Inflammatory macrophage treated with lipopolysaccharide for 1 hour (primary cell): ENCODE results near the gene ZNRF3.
"Not testable (repeated sequence)": the region's sequence is repeated elsewhere in the genome, so short reads cannot be mapped to it uniquely, and the experiment has no call there.

ENCODE experiments used
- DNase-seq, 2 donors: peaks; one replicate each; pipeline ENCODE4 v3.0.0-alpha.2; 2020 to 2022

Gene ZNRF3

GRCh38 chr22:28884747-28885350, 1.5 kb downstream of the ZNRF3 start:
- no peak for DNase-seq

- DNase-seq, result no peak
These were observed 2.6 kb downstream of the ZNRF3 start for GRCh38 chr22:28885939-28886338.

GRCh38 chr22:28886679-28887078, 3.3 kb downstream of the ZNRF3 start:
- DNase-seq, result not testable (repeated sequence)

- no peak for DNase-seq
These were observed 4.5 kb downstream of the ZNRF3 start for GRCh38 chr22:28887725-28888459.

GRCh38 chr22:28889478-28890024, 6.2 kb downstream of the ZNRF3 start:
- DNase-seq, result no peak

GRCh38 chr22:28891156-28891733, 7.9 kb downstream of the ZNRF3 start:
- no peak for DNase-seq

- DNase-seq, result no peak
These were observed 8.9 kb downstream of the ZNRF3 start for GRCh38 chr22:28892175-28892731.

- no peak for DNase-seq
These were observed 10.4 kb downstream of the ZNRF3 start for GRCh38 chr22:28893810-28894209.

- peak in 1 of 2 donors; percentile 13 for DNase-seq
These were observed 11.0 kb downstream of the ZNRF3 start for GRCh38 chr22:28894334-28894733.

GRCh38 chr22:28894807-28895206, 11.4 kb downstream of the ZNRF3 start:
- no peak for DNase-seq

- no peak for DNase-seq
These were observed 13.2 kb downstream of the ZNRF3 start for GRCh38 chr22:28896611-28897010.

GRCh38 chr22:28898233-28898629, 14.9 kb downstream of the ZNRF3 start:
- DNase-seq, result no peak

GRCh38 chr22:28899199-28899853, 16.0 kb downstream of the ZNRF3 start:
- no peak for DNase-seq

- no peak for DNase-seq
These were observed 17.1 kb downstream of the ZNRF3 start for GRCh38 chr22:28900379-28900925.

GRCh38 chr22:28902490-28902889, 19.1 kb downstream of the ZNRF3 start:
- no peak for DNase-seq

GRCh38 chr22:28903080-28903479, 19.7 kb downstream of the ZNRF3 start:
- no peak for DNase-seq

- no peak for DNase-seq
These were observed 20.4 kb downstream of the ZNRF3 start for GRCh38 chr22:28903729-28904128.

- DNase-seq, result no peak
These were observed 21.0 kb downstream of the ZNRF3 start for GRCh38 chr22:28904211-28904896.

GRCh38 chr22:28905256-28905832, 22.0 kb downstream of the ZNRF3 start:
- no peak for DNase-seq

- no peak for DNase-seq
These were observed 22.9 kb downstream of the ZNRF3 start for GRCh38 chr22:28906312-28906711.

- DNase-seq, result no peak
These were observed 24.1 kb downstream of the ZNRF3 start for GRCh38 chr22:28907311-28908008.
